GM18505 (cell line): ENCODE measurements around the gene NUP160.
"Not testable (repeated sequence)": the region's sequence is repeated elsewhere in the genome, so short reads cannot be mapped to it uniquely, and the experiment has no call there.

Experiments
- ATAC-seq: cut with Tn5 transposase; IDR thresholded peaks from one replicate; pipeline ENCODE4 v1.9.1; 2021; ENCODE audit not compliant: unreplicated experiment
- POLR2A ChIP-seq: IDR thresholded peaks from 4 replicates; pipeline ENCODE4 v1.6.1; 2011; ENCODE audit warnings: borderline replicate concordance; ENCODE audit not compliant: insufficient read depth, insufficient read length; ENCODE audit errors: extremely low read depth

NUP160 gene

GRCh38 chr11:47852053-47852452 is 3.9 kb upstream of the NUP160 start:
- no peak for TF ChIP-seq POLR2A

DNA sequence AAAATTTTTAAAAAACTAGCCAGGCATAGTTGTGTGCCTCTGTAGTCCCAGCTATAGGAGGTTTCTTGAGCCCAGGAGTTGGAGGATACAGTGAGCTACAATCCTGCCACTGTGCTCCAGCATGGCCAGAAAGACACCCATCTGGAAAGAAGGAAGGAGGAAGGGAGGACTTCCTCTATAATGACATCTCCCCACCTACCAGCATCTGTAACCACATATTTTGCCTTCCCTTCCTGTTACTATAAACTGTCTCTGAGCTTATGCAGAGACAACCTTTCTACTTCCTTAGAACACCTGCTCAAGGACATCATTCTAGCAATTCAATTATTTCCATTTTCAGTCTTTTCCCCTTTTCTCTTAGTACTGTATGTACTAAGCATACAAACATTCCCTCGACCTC is 2.2 kb upstream of the NUP160 start:
- ATAC-seq, result peak; percentile 30
- TF ChIP-seq POLR2A, result no peak

More at GRCh38 chr11:47852053-47852452, 3.9 kb upstream of the NUP160 start:
- ATAC-seq, result no peak

- no peak for TF ChIP-seq POLR2A
- ATAC-seq, result no peak
Measured at GRCh38 chr11:47848700-47849155, 578 bp upstream of the NUP160 start.

DNA sequence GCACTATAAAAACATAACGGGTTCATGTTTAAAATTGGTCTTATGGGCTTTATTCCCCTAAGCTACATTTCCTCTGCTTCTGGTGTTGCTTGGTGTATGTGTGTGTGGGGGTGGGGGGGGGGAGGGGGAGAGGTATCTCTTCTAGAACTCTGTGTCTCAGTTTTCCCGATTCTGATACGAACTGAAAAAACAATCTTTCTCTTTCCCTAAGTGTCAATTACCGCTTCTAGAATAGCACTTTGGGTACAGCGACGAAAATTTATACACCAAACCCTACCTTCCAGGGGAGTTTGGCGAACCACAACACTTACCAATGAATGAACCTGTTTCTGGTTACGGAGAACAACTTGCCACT is 636 bp downstream of the NUP160 start:
- ATAC-seq, result no peak
- no peak for TF ChIP-seq POLR2A

DNA sequence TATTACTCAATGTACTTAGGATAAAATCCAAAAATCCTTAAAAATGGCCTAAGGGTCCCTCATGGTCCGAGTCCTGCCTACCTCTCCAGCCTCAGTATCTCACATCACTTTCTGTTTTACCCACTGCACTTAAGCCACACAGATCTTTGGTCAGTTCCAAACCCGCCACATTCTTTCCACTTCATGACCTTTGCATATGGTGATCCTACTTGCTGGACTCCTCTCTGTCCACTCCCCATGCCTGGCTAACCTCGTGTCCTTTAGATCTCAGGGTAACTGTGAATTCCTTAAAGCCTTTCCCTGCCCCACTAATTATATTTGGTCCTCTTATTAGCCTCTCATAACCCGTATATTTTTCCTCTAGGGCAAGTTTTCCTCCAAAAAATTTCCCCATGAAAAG is 1.2 kb downstream of the NUP160 start:
- TF ChIP-seq POLR2A, result no peak
- ATAC-seq, result no peak

GRCh38 chr11:47843361-47844055 is 4.6 kb downstream of the NUP160 start:
- no peak for TF ChIP-seq POLR2A

GRCh38 chr11:47842749-47843148 is 5.4 kb downstream of the NUP160 start:
- no peak for TF ChIP-seq POLR2A
- no peak for ATAC-seq

More at GRCh38 chr11:47843361-47844055, 4.6 kb downstream of the NUP160 start:
- ATAC-seq, result no peak

GRCh38 chr11:47837929-47838328 is 10.2 kb downstream of the NUP160 start:
- TF ChIP-seq POLR2A, result no peak
- no peak for ATAC-seq

DNA sequence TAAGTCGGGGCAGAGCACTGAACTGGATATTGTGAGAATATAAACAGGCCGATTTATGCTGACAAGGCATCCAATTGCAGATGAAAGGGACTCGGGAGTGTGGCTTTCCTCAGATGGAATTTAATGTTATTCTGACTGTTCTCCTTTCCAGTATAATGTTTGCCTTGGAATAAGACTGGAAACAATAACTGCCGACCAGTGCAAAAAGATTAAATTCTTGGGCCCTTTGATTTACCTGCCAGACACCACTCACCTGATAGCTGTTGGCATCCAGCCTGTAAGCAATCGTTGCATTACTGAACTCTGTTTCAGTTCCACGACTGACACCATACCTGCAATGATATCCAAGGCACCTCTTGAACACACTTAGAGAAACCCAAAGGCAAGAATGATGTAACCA is 10.9 kb downstream of the NUP160 start:
- TF ChIP-seq POLR2A, result no peak
- ATAC-seq, result no peak

DNA sequence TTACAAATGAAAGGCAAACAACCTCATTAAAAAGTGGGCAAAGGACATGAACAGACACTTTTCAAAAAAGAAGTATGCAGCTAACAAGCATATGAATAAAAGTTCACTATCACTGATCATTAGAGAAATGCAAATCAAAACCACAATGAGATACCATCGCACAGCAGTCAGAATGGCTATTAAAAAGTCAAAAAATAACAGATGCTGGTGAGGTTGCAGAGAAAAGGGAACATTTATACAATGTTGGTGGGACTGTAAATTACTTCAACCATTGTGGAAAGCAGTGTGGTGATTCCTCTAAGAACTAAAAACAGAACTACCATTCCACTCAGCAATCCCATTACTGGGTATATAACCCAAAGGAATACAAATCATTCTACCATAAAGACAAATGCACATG is 18.1 kb downstream of the NUP160 start:
- not testable (repeated sequence) for ATAC-seq

DNA sequence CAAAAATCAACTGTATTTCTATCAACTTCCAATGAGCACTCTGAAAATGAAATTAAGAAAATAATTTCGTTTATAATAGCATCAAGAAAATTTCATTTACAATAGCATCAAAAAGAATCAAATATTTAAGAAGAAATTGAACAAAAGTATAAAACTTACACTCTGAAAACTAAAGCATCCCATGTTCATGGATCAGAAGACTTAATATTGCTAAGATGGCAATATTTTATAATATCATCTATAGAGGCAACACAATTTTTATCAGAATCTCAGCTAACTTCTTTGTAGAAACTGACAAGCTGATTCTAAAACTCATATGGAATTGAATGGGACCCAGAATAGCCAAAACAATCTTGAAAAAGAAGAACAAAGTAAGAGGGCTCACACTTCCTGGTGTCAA is 19.9 kb downstream of the NUP160 start:
- ATAC-seq, result no peak
- TF ChIP-seq POLR2A, result no peak

DNA sequence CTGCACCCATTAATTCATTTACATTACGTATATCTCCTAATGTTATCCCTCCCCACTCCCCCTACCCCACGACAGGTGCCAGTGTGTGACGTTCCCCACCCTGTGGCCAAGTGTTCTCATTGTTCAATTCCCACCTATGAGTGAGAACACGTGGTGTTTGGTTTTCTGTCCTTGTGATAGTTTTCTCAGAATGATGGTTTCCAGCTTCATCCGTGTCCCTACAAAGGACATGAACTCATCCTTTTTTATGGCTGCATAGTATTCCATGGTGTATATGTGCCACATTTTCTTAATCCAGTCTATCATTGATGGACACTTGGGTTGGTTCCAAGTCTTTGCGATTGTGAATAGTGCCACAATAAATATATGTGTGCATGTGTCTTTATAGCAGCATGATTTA is 25.5 kb downstream of the NUP160 start:
- not testable (repeated sequence) for ATAC-seq

DNA sequence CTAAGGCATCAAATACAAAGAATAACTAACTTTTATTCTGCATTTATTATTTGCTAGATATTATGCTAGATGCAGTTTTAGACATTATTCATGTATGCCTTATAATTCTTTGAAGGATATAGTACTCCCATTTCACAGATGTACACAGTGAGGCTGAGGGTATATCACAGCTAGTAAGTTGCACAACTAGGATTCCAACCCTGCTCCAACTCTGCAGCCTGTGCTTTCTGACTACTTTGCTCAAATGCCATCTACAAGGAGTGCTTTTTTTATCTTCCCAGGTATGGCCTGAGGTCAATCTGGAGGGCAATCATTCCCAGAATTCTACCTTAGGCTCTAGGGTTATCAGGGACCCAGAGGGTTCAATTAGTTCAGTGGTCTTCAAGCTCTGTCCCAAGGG is 28.4 kb downstream of the NUP160 start:
- TF ChIP-seq POLR2A, result no peak
- ATAC-seq, result no peak

GRCh38 chr11:47800759-47801158 is 47.4 kb downstream of the NUP160 start:
- no peak for TF ChIP-seq POLR2A
- no peak for ATAC-seq

- no peak for TF ChIP-seq POLR2A
- no peak for ATAC-seq
Measured at GRCh38 chr11:47797633-47798032, 50.5 kb downstream of the NUP160 start.

- TF ChIP-seq POLR2A, result no peak
- ATAC-seq, result no peak
Measured at GRCh38 chr11:47791774-47792430, 56.2 kb downstream of the NUP160 start.

DNA sequence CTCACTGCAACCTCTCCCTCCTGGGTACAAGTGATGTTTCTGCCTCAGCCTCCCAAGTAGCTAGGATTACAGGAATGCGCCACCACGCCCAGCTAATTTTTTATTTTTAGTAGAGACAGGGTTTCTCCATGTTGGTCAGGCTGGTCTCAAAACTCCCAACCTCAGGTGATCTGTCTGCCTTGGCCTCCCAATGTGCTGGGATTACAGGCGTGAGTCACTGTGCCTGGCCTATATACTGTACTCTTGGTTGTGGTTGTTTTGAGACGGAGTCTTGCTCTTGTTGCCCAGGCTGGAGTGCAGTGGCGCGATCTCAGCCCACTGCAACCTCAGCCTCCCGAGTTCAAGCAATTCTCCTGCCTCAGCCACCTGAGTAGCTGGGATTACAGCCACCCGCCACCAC is 58.1 kb downstream of the NUP160 start:
- ATAC-seq, result not testable (repeated sequence)
